Activated naive CD8-positive, alpha-beta T cell treated with anti-CD3 and anti-CD28 coated beads for 36 hours (primary cell): Measurements from ENCODE around the gene SLC35F5. TPM values are rescaled to one million over a fixed set of nuclear protein-coding genes. Genes with fewer than 3 reads are reported as not detected.
"Not testable (repeated sequence)": the region's sequence is repeated elsewhere in the genome, so short reads cannot be mapped to it uniquely, and the experiment has no call there.

Experiments used
- DNase-seq: peaks from one replicate; pipeline ENCODE4 v3.0.0; 2021
- H3K27ac Mint-ChIP-seq: one replicate; pipeline ENCODE4 v1.8.0; 2022; ENCODE audit warnings: mild to moderate bottlenecking, moderate library complexity, mixed read lengths
- H3K27me3 Mint-ChIP-seq: one replicate; pipeline ENCODE4 v1.8.0; 2022; ENCODE audit warnings: mild to moderate bottlenecking, mixed read lengths
- H3K36me3 Mint-ChIP-seq: one replicate; pipeline ENCODE4 v1.8.0; 2021; ENCODE audit warnings: mild to moderate bottlenecking, mixed read lengths
- H3K4me1 Mint-ChIP-seq: one replicate; pipeline ENCODE4 v1.8.0; 2021; ENCODE audit warnings: mixed read lengths
- H3K4me3 Mint-ChIP-seq: one replicate; pipeline ENCODE4 v1.8.0; 2022; ENCODE audit warnings: mild to moderate bottlenecking, moderate library complexity, mixed read lengths
- H3K9me3 Mint-ChIP-seq: one replicate; pipeline ENCODE4 v1.8.0; 2022; ENCODE audit warnings: mixed read lengths
- total RNA-seq, 2 experiments: library from RNA; stranded (reverse); gene quantifications; one replicate each; pipeline ENCODE4 v1.2.3, GENCODE V29; 2021

The SLC35F5 gene
- total RNA-seq, 2 experiments from 2014 or later: 20.8 to 21.3 TPM

GRCh38 chr2:113720167-113720566 lies 36.3 kb downstream of the SLC35F5 start:
- no peaks in the 10 kb centered on the region for H3K27me3 Mint-ChIP-seq
- DNase-seq: no peak
- H3K36me3 Mint-ChIP-seq: peaks cover 9% of the 10 kb centered on the region
- no peak overlapping the region for H3K27ac Mint-ChIP-seq
- no peak overlapping the region for H3K4me3 Mint-ChIP-seq
- no peaks in the 10 kb centered on the region for H3K9me3 Mint-ChIP-seq
- H3K4me1 Mint-ChIP-seq: no peaks in the 10 kb centered on the region

GRCh38 chr2:113716291-113716690 lies 40.2 kb downstream of the SLC35F5 start:
- no peak for DNase-seq
- H3K4me3 Mint-ChIP-seq: no peak overlapping the region
- H3K27ac Mint-ChIP-seq: no peak overlapping the region
- H3K4me1 Mint-ChIP-seq: no peaks in the 10 kb centered on the region
- no peaks in the 10 kb centered on the region for H3K9me3 Mint-ChIP-seq
- H3K36me3 Mint-ChIP-seq: peaks cover 10% of the 10 kb centered on the region
- H3K27me3 Mint-ChIP-seq: no peaks in the 10 kb centered on the region

- no peaks in the 10 kb centered on the region for H3K27me3 Mint-ChIP-seq
- H3K36me3 Mint-ChIP-seq: peaks cover 8% of the 10 kb centered on the region
- DNase-seq: no peak
- no peaks in the 10 kb centered on the region for H3K4me1 Mint-ChIP-seq
- no peak overlapping the region for H3K4me3 Mint-ChIP-seq
- no peaks in the 10 kb centered on the region for H3K9me3 Mint-ChIP-seq
- no peak overlapping the region for H3K27ac Mint-ChIP-seq
These were observed 43.5 kb downstream of the SLC35F5 start for GRCh38 chr2:113712941-113713340.

- Mint-ChIP-seq H3K27me3 (no peaks in the 10 kb centered on the region), H3K4me3 (no peak overlapping the region), H3K36me3 (peaks cover 8% of the 10 kb centered on the region), H3K4me1 (no peaks in the 10 kb centered on the region), H3K9me3 (no peaks in the 10 kb centered on the region), H3K27ac (no peak overlapping the region)
- no peak for DNase-seq
These were observed 44.6 kb downstream of the SLC35F5 start for GRCh38 chr2:113711851-113712250.

GRCh38 chr2:113709022-113709421 lies 47.4 kb downstream of the SLC35F5 start:
- Mint-ChIP-seq H3K27ac (no peak overlapping the region), H3K9me3 (no peaks in the 10 kb centered on the region)

GRCh38 chr2:113707106-113707505 lies 49.3 kb downstream of the SLC35F5 start:
- no peak for DNase-seq
- no peak overlapping the region for H3K27ac Mint-ChIP-seq
- H3K27me3 Mint-ChIP-seq: no peaks in the 10 kb centered on the region
- H3K4me3 Mint-ChIP-seq: no peak overlapping the region
- H3K4me1 Mint-ChIP-seq: peaks cover 5% of the 10 kb centered on the region
- H3K9me3 Mint-ChIP-seq: no peaks in the 10 kb centered on the region
- peaks cover 6% of the 10 kb centered on the region for H3K36me3 Mint-ChIP-seq

More at GRCh38 chr2:113709022-113709421, 47.4 kb downstream of the SLC35F5 start:
- no peak overlapping the region for H3K4me3 Mint-ChIP-seq
- H3K27me3 Mint-ChIP-seq: no peaks in the 10 kb centered on the region
- peaks cover 6% of the 10 kb centered on the region for H3K36me3 Mint-ChIP-seq
- DNase-seq: no peak
- no peaks in the 10 kb centered on the region for H3K4me1 Mint-ChIP-seq

- H3K27ac Mint-ChIP-seq: no peak overlapping the region
- H3K4me1 Mint-ChIP-seq: peaks cover 5% of the 10 kb centered on the region
- H3K36me3 Mint-ChIP-seq: peaks cover 4% of the 10 kb centered on the region
- no peak for DNase-seq
- H3K27me3 Mint-ChIP-seq: no peaks in the 10 kb centered on the region
- H3K9me3 Mint-ChIP-seq: no peaks in the 10 kb centered on the region
- no peak overlapping the region for H3K4me3 Mint-ChIP-seq
These were observed 50.4 kb downstream of the SLC35F5 start for GRCh38 chr2:113705982-113706523.

GRCh38 chr2:113704300-113704993 lies 52.0 kb downstream of the SLC35F5 start:
- not testable (repeated sequence) for H3K4me3 Mint-ChIP-seq, DNase-seq, H3K9me3 Mint-ChIP-seq, H3K27ac Mint-ChIP-seq, H3K36me3 Mint-ChIP-seq, H3K27me3 Mint-ChIP-seq
- H3K4me1 Mint-ChIP-seq: peaks cover 16% of the 10 kb centered on the region

- H3K4me3 Mint-ChIP-seq: peak overlapping the region; percentile 32
- DNase-seq: no peak
- no peaks in the 10 kb centered on the region for H3K9me3 Mint-ChIP-seq
- H3K27ac Mint-ChIP-seq: no peak overlapping the region
- peaks cover 23% of the 10 kb centered on the region for H3K4me1 Mint-ChIP-seq
- no peaks in the 10 kb centered on the region for H3K27me3 Mint-ChIP-seq
- H3K36me3 Mint-ChIP-seq: peaks cover 4% of the 10 kb centered on the region
These were observed 52.8 kb downstream of the SLC35F5 start for GRCh38 chr2:113703386-113704299.

- Mint-ChIP-seq H3K4me3 (peak overlapping the region; percentile 44), H3K36me3 (peaks cover 6% of the 10 kb centered on the region), H3K27me3 (no peaks in the 10 kb centered on the region), H3K9me3 (peaks cover 3% of the 10 kb centered on the region), H3K27ac (peak overlapping the region; percentile 86), H3K4me1 (peaks cover 26% of the 10 kb centered on the region)
- DNase-seq: peak; percentile 72
These were observed 56.1 kb downstream of the SLC35F5 start for GRCh38 chr2:113700186-113700841.

GRCh38 chr2:113698892-113699447 lies 57.5 kb downstream of the SLC35F5 start:
- H3K27me3 Mint-ChIP-seq: no peaks in the 10 kb centered on the region
- H3K4me3 Mint-ChIP-seq: peak overlapping the region; percentile 16
- peaks cover 4% of the 10 kb centered on the region for H3K36me3 Mint-ChIP-seq
- peaks cover 37% of the 10 kb centered on the region for H3K4me1 Mint-ChIP-seq
- DNase-seq: no peak
- H3K9me3 Mint-ChIP-seq: peaks cover 4% of the 10 kb centered on the region
- peak overlapping the region; percentile 66 for H3K27ac Mint-ChIP-seq

GRCh38 chr2:113698251-113698650 lies 58.2 kb downstream of the SLC35F5 start:
- H3K9me3 Mint-ChIP-seq, DNase-seq, H3K4me3 Mint-ChIP-seq, H3K27me3 Mint-ChIP-seq, H3K27ac Mint-ChIP-seq, H3K36me3 Mint-ChIP-seq: not testable (repeated sequence)
- H3K4me1 Mint-ChIP-seq: peaks cover 42% of the 10 kb centered on the region

- Mint-ChIP-seq H3K27me3 (no peaks in the 10 kb centered on the region), H3K4me3 (no peak overlapping the region), H3K9me3 (peaks cover 7% of the 10 kb centered on the region), H3K4me1 (peaks cover 46% of the 10 kb centered on the region), H3K36me3 (peaks cover 7% of the 10 kb centered on the region), H3K27ac (no peak overlapping the region)
- no peak for DNase-seq
These were observed 58.9 kb downstream of the SLC35F5 start for GRCh38 chr2:113697516-113697915.

GRCh38 chr2:113694438-113694837 lies 62.0 kb downstream of the SLC35F5 start:
- peak overlapping the region; percentile 97 for H3K27ac Mint-ChIP-seq
- H3K27me3 Mint-ChIP-seq: no peaks in the 10 kb centered on the region
- H3K4me3 Mint-ChIP-seq: no peak overlapping the region

More at GRCh38 chr2:113694438-113694837, 62.0 kb downstream of the SLC35F5 start:
- Mint-ChIP-seq H3K9me3 (peaks cover 7% of the 10 kb centered on the region), H3K36me3 (peaks cover 7% of the 10 kb centered on the region), H3K4me1 (peaks cover 49% of the 10 kb centered on the region)
- DNase-seq: no peak
